Muscle layer of duodenum (tissue), 2 donors: ENCODE results near the gene RAI1.

Experiments used
- H3K27ac ChIP-seq: one replicate; pipeline ENCODE4 v1.7.0; 2013; ENCODE audit warnings: mild to moderate bottlenecking, low read length
- H3K27me3 ChIP-seq: one replicate; pipeline ENCODE4 v1.7.0; 2013; ENCODE audit warnings: low read depth, mild to moderate bottlenecking, control low read depth, low read length
- H3K36me3 ChIP-seq, 2 donors: one replicate each; pipeline ENCODE4 v1.7.0; 2013; ENCODE audit warnings: low read length in 2 of 2, control low read depth in 1 of 2, mild to moderate bottlenecking in 1 of 2; ENCODE audit not compliant: insufficient read depth in 2 of 2, control insufficient read depth in 1 of 2
- H3K4me1 ChIP-seq, 2 donors: one replicate each; pipeline ENCODE4 v1.7.0; 2013; ENCODE audit warnings: low read length in 2 of 2, mild to moderate bottlenecking in 2 of 2, control low read depth in 1 of 2, moderate library complexity in 1 of 2; ENCODE audit not compliant: insufficient read depth in 2 of 2, control insufficient read depth in 1 of 2
- H3K4me3 ChIP-seq, 2 donors: one replicate each; pipeline ENCODE4 v1.7.0; 2013; ENCODE audit warnings: low read length in 2 of 2, low read depth in 1 of 2, mild to moderate bottlenecking in 1 of 2
- H3K9me3 ChIP-seq, 2 donors: one replicate each; pipeline ENCODE4 v1.7.0; 2013; ENCODE audit warnings: low read length in 2 of 2, control low read depth in 1 of 2, mild to moderate bottlenecking in 1 of 2; ENCODE audit not compliant: control insufficient read depth in 1 of 2
- donor health status: healthy.

Gene RAI1

DNA sequence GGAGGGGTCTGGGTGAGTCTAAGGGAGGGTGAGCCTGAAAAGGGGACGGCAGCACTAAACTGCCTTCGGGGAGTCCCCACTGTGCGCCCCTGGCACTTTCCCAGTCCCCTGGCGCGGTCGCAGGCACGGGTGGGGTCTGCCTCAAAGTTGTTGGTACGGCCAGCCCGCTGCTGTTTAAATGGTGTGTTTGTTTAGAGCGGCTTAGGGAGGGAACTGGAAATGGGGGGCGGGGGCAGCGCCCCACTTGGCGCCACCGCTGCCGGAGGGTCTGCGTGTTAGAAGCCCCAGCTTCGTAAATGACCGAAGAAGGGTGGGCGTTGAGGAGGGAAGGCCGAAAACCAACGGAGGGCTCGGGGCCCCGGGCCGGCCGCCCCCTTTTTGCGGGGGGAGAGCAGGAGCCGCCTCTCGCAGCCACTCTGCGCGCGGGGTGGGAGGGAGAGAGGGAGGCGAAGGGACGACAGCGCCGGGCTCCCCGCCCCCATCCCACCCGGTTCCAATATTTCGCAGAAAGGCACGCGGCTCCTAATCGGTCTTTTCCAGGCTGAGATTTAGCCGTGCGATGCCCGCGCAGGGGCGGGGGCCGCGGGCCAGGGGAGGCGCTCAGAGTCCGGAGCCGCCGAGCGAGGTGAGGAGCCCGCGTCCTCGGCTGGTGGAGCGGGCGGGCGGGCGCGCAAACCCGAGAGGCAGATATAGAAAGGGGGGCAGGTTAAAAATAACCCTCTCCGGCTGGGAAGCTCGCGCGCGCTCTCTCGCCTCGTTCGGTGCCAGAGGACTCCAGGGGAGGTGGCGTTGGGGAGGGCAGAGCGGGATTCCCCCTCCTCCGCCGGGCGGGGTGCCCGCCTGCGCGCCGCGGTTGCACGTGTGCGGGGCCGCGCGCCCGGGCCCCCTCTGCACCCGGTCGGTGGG, 100.6 kb downstream of the RAI1 start:
- H3K4me1 ChIP-seq = peaks cover 22 to 78% of the 10 kb centered on the region in 2 donors
- no peaks in the 10 kb centered on the region for H3K36me3 ChIP-seq
- H3K27me3 ChIP-seq = no peaks in the 10 kb centered on the region
- H3K27ac ChIP-seq = no peak overlapping the region
- H3K4me3 ChIP-seq = peak overlapping the region; percentile 11 to 76
- no peaks in the 10 kb centered on the region for H3K9me3 ChIP-seq

DNA sequence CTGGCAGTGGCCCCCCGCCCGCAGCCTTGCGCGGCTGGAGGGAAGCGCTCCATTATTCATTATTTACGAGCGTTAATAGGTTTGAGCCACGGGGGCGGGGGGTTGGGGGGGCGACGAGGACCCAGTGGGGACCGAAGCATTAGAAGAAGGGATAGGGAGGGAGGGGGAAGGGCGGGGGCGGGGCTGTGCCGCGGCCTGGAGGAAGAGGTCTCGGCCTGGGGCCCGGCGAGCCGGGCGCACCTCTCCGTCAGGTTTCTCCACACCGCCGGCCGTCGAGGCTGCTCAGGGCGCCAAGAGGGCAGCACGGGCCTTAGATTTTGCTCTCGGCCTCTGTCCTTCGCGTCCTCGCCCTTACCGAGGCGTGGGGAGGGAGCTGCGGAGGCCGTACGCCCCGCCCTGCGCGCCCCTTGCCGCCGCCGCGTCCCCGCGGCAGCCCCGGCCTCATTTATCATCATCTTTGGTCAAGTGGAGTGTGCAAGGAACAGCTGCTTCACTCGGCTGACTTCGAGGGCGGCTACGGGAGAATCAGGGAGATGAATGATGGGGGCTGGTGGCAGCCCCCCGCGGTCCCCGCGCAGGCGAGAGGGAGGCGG, 101.4 kb downstream of the RAI1 start:
- Histone ChIP-seq H3K36me3 (no peaks in the 10 kb centered on the region), H3K4me1 (peaks cover 22 to 72% of the 10 kb centered on the region in 2 donors)

DNA sequence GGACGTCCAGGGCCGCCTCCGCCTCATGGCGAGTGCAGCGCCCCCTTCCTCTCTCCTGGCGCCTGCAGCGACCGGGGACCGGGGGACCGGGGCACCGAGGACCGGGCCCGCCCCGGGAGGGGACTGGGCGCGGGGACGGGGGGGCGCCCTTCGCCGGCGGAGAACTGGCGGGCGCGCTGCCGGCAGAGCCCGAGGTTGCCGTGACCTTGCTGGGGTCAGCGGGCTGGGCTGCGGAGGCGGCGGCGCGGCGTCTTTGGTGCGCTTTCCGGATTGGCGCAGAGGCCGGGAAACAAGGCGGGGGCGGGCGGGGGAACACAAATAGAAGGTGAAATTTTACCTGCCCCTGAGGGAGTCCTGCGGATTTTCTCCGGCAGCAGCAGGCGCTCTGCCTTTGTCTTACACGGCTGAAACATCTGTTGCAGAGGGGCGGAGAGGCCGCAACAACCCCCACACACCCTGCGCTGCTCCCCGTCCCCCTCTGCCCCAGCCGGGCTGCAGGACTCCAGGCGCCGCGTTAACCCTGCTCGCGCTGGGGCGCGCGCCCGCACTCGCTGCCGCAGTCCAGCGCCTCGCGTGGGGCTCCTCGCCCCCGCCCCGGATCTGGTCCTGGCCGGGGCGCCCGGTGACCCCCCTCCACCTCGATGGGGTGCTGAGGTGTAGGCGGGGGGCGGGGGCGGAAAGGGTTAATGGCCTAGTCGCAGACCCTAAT, 102.0 kb downstream of the RAI1 start:
- Histone ChIP-seq H3K27ac (no peak overlapping the region), H3K4me1 (peaks cover 17 to 65% of the 10 kb centered on the region in 2 donors), H3K27me3 (no peaks in the 10 kb centered on the region), H3K9me3 (no peaks in the 10 kb centered on the region), H3K4me3 (peak overlapping the region; percentile 33 to 76), H3K36me3 (no peaks in the 10 kb centered on the region)

More for the DNA sequence above, 101.4 kb downstream of the RAI1 start:
- H3K4me3 ChIP-seq = peak overlapping the region; percentile 33 to 76
- H3K27me3 ChIP-seq = no peaks in the 10 kb centered on the region
- no peak overlapping the region for H3K27ac ChIP-seq
- H3K9me3 ChIP-seq = no peaks in the 10 kb centered on the region

DNA sequence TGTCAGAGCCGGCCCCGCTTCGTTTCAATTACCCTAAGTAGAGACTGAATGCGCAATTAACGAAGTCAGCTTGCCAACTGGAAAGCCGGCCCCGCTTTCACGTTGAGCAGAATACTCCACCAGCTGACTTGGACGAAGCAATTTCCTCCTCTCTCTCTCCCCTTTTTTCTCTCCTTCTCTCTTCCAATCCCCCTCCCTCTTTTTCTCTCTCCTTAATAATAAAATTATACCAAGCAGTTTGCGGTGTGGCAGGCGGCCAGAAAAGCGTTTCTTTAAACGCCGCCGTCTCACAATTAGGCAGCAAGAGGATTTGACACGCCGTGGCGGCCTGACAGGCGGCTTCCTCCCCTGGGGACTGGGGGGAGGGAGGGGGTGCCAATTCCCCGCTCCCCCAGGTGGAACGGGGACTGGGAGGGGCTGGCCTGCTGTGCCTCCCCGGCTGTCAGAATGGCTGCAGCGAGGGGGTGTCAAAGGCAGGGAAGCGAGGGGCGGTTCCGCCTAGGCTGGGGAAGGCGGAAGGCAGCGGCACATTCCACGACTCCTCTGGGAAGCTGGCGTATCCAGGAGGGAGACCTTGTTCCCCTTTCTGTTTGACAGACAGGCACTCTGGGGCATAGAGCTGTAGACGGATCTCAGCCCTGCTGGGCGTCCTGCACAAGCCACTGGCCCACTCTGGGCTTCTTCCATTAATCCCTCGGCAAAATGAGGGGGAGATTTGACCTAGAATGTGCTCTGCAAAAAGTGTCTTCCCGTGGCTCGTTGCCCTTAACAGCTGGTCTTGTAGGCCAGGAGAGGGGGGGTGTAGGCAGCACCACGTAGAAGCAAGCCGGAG, 102.8 kb downstream of the RAI1 start:
- Histone ChIP-seq H3K4me3 (peak overlapping the region; percentile 26 to 76), H3K27me3 (no peaks in the 10 kb centered on the region), H3K27ac (no peak overlapping the region), H3K4me1 (peaks cover 14 to 60% of the 10 kb centered on the region in 2 donors), H3K36me3 (no peaks in the 10 kb centered on the region), H3K9me3 (no peaks in the 10 kb centered on the region)

DNA sequence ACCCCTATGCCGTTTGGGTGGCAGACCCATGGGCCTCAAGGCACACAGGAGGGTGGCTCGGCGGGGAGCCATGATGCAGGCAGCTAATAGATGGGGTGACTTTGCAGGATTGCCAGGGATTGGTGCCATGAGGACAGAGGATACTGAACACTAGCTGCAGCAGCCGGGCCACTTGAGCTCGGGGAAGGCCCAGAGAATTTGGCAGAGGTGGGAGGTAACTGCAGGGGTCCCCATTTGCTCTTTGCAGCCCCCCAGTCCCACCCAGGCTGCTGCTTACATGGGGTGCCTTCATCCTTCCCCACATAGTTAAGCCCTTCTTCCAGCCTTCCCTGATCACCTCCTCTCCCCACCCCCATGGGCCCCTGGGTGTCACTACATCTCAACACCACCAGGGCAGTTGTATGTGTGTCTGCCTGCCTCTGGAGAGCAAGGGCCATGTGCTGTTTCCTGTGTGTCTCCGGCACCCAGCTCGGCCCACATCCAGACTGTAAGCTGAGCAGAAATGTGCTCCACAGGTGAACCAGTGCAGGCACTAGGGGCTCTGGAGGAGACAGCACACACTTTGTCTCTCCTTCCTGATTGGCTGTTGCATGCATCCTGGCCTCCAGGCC, 103.5 kb downstream of the RAI1 start:
- Histone ChIP-seq H3K36me3 (no peaks in the 10 kb centered on the region), H3K27me3 (no peaks in the 10 kb centered on the region), H3K27ac (no peak overlapping the region), H3K4me3 (peak overlapping the region in 1 of 2 donors; percentile 76), H3K9me3 (no peaks in the 10 kb centered on the region), H3K4me1 (peaks cover 18 to 60% of the 10 kb centered on the region in 2 donors)

DNA sequence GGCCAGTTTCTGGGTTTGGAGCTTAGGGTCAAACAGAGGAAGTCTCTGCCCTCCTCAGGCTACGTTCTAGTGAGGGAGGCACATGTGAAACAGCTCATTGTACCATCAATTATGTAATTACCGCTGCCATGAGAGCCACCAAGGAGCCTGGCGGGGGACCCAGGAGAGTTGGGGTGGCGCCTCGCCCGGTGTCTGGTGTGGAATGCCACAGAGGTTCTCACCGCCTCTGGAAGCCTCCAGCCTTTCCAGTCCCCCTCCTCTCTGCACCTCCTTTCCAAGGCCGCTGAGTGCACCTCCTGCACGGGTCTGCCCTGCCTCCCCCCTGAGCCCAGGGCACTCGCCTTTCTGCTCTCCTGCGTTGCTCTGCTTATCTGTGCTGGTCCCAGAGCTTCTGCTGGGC, 104.1 kb downstream of the RAI1 start:
- no peak overlapping the region for H3K4me3 ChIP-seq
- H3K9me3 ChIP-seq = no peaks in the 10 kb centered on the region
- no peaks in the 10 kb centered on the region for H3K27me3 ChIP-seq
- no peaks in the 10 kb centered on the region for H3K36me3 ChIP-seq
- no peak overlapping the region for H3K27ac ChIP-seq
- peaks cover 16 to 60% of the 10 kb centered on the region in 2 donors for H3K4me1 ChIP-seq

DNA sequence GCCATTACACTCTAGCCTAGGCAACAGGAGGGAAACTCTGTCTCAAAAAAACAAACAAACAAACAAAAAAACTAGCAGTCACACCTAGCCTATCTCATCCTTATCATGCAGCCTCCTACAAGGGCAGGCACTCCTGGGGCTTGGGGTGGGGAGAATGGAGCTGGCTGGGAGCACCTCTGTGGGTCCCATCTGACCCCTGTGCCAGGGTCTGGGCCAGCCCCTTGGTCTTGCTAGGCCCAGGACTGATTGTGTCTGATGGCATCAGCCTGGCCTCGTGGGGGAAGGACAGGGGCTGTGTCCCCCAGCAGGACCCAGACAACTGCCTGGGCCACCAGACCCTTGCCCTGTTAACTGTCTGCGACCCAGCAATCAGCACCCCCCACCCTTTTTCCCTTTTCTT, 105.7 kb downstream of the RAI1 start:
- no peaks in the 10 kb centered on the region for H3K36me3 ChIP-seq
- no peak overlapping the region for H3K27ac ChIP-seq
- no peaks in the 10 kb centered on the region for H3K9me3 ChIP-seq
- H3K27me3 ChIP-seq = no peaks in the 10 kb centered on the region
- peaks cover 12 to 60% of the 10 kb centered on the region in 2 donors for H3K4me1 ChIP-seq
- H3K4me3 ChIP-seq = no peak overlapping the region

DNA sequence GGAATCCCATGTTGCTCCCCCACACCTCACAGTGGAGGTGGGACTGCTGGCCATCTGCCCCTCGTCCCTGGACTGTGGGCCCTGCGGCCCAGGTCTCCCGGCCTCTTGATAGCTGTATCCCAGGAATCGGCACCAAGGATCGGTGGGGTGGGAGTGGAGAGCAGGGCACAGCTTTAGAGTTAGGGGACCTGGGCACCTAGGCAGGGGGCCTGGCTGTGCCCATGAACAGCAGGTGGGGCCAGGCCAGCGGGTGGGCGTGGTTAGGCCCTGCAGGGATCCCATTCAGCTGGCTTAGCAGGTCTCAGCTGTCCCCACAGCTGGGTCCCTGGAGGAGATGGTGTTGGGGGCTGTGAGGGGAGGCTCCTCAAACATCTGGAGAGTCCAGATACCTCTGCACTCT, 106.3 kb downstream of the RAI1 start:
- peaks cover 14 to 66% of the 10 kb centered on the region in 2 donors for H3K4me1 ChIP-seq
- H3K4me3 ChIP-seq = no peak overlapping the region
- H3K27ac ChIP-seq = no peak overlapping the region
- H3K36me3 ChIP-seq = no peaks in the 10 kb centered on the region
- H3K9me3 ChIP-seq = no peaks in the 10 kb centered on the region
- no peaks in the 10 kb centered on the region for H3K27me3 ChIP-seq

DNA sequence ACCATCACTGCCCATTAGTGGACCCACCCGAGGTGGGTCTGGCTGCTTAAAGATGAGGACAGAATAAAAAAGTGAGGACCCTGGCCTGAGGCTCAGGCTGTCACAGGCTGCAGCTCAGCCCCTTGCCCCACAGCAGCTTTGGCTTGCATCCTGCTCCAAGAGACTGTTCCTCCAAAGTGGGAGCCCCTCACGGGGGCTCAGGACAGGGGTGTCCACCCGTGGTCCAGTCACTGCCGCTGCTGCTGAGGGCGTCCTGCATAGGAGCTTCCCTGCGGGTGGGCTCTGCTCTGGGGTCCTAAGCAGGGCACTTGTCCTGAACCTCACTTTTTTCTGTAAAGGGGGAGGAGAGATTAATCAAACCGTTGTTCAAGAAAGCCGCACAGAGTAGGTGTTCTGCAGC, 107.7 kb downstream of the RAI1 start:
- H3K4me1 ChIP-seq = peaks cover 14 to 69% of the 10 kb centered on the region in 2 donors
- H3K27ac ChIP-seq = no peak overlapping the region

DNA sequence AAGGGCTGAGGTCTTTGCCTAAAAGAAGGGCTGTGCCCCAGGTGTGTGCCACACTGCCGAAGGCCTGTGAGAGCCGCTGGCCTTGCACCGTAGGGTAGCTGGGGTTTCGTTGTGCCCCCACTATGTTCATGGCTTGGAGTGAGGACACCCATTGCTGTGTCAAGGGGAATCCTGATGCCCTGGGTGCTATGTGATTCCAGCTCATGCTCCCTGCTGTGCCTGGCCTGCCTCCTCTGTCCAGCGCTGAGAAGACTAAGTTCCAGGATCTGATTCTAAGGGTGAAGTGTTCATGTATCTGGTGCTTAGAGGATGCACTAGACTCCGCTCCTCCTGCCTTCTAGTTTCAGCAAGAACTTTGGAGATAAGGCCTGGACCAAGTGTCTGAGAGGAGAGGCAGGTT, 108.2 kb downstream of the RAI1 start:
- no peak overlapping the region for H3K27ac ChIP-seq
- H3K9me3 ChIP-seq = no peaks in the 10 kb centered on the region
- no peaks in the 10 kb centered on the region for H3K27me3 ChIP-seq
- H3K4me1 ChIP-seq = peaks cover 12 to 66% of the 10 kb centered on the region in 2 donors
- H3K36me3 ChIP-seq = peaks cover 0 to 5% of the 10 kb centered on the region in 2 donors
- H3K4me3 ChIP-seq = no peak overlapping the region

More for the DNA sequence above, 107.7 kb downstream of the RAI1 start:
- Histone ChIP-seq H3K9me3 (no peaks in the 10 kb centered on the region), H3K27me3 (no peaks in the 10 kb centered on the region), H3K4me3 (no peak overlapping the region), H3K36me3 (peaks cover 0 to 2% of the 10 kb centered on the region in 2 donors)
